HPDE6-E6E7 (cell line): Measurements from ENCODE around the gene MIS18A.
A peak's percentile ranks its signal among the peaks of the same experiment; 100 is the strongest.
"Not testable (repeated sequence)": the region's sequence is repeated elsewhere in the genome, so short reads cannot be mapped to it uniquely, and the experiment has no call there.

ENCODE experiments used
- DNase-seq: peaks from one replicate; pipeline ENCODE4 v3.0.0; 2011; ENCODE audit warnings: missing footprints; ENCODE audit errors: extremely low spot score

MIS18A gene

GRCh38 chr21:32304998-32305397 lies 26.1 kb upstream of the MIS18A start:
- DNase-seq: no peak

DNA sequence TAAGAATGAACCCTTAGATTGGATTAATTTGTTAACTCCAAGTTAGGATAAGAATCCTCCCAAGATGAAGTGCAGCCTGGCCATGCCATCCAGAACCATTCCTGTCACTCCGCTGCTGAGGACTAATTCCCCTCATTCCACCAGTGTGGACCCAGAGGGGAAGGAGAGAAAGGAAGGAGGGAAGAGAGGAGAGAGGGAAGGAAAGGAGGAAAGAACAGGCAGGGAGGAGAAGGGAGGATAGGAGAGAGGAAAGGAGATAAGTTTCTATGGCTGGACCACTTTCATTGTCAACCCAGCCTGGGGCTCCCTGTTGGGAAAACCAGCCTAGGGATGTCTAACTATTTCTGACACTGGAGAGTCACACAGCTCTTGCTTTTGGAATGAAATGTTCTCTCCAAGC lies 24.5 kb upstream of the MIS18A start:
- no peak for DNase-seq

GRCh38 chr21:32302560-32302959 lies 23.7 kb upstream of the MIS18A start:
- no peak for DNase-seq

DNA sequence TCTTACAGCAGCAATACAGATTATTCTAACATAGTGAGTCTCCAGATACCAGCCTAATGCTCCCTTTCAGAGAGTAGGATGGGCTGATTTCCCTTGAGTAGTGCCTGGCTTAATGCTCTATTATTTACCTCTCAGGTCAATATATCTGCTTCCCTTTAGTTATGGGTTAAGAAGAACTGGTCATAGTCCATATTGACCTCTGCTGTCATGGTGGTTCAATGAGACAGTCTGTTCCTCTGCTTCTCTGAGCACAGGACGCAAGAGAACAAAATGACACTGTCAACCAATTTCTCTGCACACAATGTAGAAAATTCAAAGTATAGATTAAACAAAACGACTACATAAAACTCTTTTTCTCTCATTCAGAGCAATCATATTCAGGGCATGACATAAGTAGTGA lies 22.7 kb upstream of the MIS18A start:
- no peak for DNase-seq

- no peak for DNase-seq
Measured at GRCh38 chr21:32300117-32300681, 21.4 kb upstream of the MIS18A start.

GRCh38 chr21:32299695-32300094 lies 20.8 kb upstream of the MIS18A start:
- no peak for DNase-seq

DNA sequence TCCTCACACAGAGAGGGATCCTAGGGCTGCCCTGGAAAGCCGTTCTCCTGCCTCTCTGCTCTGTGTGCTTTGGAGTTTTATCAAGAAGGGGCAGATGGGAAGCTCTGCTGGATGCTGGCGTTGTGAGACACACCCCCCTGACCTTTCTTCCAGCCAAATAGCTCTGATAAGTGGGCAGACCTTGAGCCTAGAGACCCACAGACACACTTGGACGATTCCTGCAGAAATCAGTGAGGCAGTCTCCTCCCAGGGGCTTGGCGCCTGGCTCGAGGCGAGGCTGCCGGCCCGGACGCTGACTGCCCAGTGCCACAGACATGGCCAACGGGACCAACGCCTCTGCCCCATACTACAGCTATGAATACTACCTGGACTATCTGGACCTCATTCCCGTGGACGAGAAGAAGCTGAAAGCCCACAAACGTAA lies 19.8 kb upstream of the MIS18A start, which contains the start of gene MRAP:
MRAP (plus strand) TSS at position 198 of the 424 bp plus-strand sequence; CDS start at position 315, 117 bp downstream.
- no peak for DNase-seq

GRCh38 chr21:32298148-32298559 lies 19.3 kb upstream of the MIS18A start:
- DNase-seq: no peak

- no peak for DNase-seq
Measured at GRCh38 chr21:32297449-32297848, 18.6 kb upstream of the MIS18A start.

DNA sequence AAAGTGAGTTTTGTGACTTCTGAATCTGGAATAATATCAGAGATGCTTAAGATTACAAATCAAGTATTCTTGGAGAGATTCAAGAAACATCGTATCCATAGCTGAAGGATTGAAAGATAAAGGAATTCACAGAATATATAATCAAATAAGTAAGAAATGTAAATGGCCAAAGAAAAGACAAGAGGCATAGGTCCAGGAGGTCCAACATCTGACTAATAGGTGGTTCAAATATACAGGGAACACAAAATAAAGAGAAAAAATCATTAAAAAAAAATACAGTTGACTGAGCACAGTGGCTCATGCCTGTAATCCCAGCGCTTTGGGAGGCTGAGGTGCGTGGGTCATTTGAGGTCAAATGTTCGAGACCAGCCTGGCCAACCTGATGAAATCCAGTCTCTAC lies 6.6 kb upstream of the MIS18A start:
- DNase-seq: no peak

DNA sequence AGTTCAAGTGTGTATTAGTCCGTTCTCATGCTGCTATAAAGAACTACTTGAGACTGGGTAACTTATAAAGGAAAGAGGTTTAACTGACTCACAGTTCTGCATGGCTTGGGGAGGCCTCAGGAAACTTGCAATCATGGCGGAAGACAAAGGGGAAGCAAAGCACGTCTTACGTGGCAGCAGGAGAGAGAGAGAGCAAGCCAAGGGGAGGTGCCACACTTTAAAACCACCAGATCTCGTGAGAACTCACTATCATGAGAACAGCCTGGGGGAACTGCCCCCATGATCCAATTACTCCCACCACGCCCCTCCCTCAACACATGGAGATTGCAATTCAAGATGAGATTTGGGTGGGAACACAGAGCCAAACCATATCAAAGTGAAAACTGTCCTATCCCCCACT lies 4.1 kb upstream of the MIS18A start:
- DNase-seq: no peak

DNA sequence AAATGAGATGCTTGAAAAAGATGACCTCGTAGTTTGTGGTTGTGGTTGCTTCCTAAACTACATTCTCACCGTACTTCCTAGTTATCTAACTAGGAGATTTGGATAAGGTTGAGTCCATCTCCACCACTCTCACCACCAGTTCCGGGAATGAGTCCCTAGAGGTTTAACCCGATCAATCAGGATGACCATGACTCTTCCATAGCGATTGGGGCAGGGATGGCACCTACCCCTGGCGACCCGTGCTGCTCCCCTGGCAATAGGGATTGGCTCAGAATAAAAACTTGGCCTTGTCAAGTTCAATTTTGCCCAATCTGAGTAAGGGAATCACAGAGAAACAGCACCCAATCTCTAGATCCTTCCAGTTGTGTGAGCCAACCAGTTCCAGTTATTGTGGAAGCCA lies 2.7 kb upstream of the MIS18A start:
- no peak for DNase-seq

- no peak for DNase-seq
Measured at GRCh38 chr21:32279377-32279680, 480 bp upstream of the MIS18A start.

GRCh38 chr21:32278103-32278502 lies 746 bp downstream of the MIS18A start:
- DNase-seq: no peak

GRCh38 chr21:32276671-32277070 lies 2.2 kb downstream of the MIS18A start:
- no peak for DNase-seq

- no peak for DNase-seq
Measured at GRCh38 chr21:32270748-32271147, 8.1 kb downstream of the MIS18A start.

DNA sequence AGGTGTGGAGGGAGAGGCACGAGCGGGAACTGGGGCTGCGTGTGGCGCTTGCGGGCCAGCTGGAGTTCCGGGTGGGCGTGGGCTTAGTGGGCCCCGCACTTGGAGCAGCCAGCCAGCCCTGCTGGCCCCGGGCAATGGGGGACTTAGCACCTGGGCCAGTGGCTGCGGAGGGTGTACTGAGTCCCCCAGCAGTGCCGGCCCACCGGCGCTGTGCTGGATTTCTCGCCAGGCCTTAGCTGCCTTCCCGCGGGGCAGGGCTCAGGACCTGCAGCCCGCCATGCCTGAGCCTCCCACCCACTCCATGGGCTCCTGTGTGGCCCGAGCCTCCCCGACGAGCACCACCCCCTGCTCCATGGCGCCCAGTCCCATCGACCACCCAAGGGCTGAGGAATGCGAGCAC lies 13.5 kb downstream of the MIS18A start:
- DNase-seq: not testable (repeated sequence)

GRCh38 chr21:32261929-32262328 lies 16.9 kb downstream of the MIS18A start:
- DNase-seq: no peak

GRCh38 chr21:32260130-32260529 lies 18.7 kb downstream of the MIS18A start:
- no peak for DNase-seq

- DNase-seq: not testable (repeated sequence)
Measured at GRCh38 chr21:32258786-32259048, 20.1 kb downstream of the MIS18A start.

GRCh38 chr21:32257962-32258785 lies 20.7 kb downstream of the MIS18A start:
- DNase-seq: peak; percentile 68

DNA sequence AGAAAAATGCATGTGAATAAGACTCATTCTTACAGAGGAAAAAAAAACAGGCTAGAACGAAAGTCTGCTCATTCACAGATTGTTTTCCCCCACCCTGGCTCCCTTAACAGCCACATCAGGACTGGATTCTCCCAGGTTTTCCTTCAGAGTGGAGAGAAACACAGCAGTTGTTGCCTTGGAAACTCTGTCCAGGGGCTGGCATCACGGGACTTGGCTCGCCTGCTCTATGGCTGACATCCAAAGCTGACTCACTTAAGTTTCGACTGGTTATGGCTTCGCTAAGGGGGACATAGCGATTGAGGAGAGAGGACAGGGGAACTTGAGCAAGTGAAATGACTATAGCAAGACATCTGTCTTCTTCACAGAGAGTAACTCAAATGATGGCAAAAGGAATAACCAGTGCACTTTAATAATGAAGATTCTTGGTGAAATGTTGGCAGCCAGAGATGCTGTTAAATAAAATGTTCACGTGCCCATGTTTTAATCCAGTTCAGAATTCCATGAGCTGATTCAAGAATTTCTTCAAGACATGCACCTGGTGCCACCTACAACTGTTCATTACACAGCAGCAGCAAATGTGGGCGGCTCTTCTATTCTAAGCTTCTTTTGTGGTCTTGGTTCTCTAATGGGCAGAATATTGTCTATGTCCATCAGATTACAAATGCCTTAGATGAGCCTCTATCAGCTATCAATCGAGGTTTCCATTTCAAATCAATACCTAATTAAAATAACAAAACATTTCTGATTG lies 21.8 kb downstream of the MIS18A start:
- peak; percentile 12 for DNase-seq

GRCh38 chr21:32256251-32256650 lies 22.6 kb downstream of the MIS18A start:
- no peak for DNase-seq
